Ovary (tissue), 3 donors: ENCODE results near the gene GOLGA6A.

Experiments used
- CTCF ChIP-seq, 3 donors: fragments of 450-650 bp in 2 of 3; fragments of 200-600 bp in 1 of 3; IDR thresholded peaks; one replicate each; pipeline versions ENCODE4 v1.5.1 to v1.8.0; 2016 to 2022; ENCODE audit warnings: antibody characterized with exemption in 3 of 3, mild to moderate bottlenecking in 1 of 3
- POLR2A ChIP-seq: fragments of 450-650 bp; IDR thresholded peaks from one replicate; pipeline ENCODE4 v1.6.1; 2017; ENCODE audit warnings: antibody characterized with exemption, mild to moderate bottlenecking, moderate library complexity
- donor health status: DM: no; HTN: no; CAD: no.

- TF ChIP-seq POLR2A: no peak
- TF ChIP-seq CTCF (IDR thresholded peaks at IDR 0.05): no peak
Observed at GRCh38 chr15:74123658-74124057, 41.3 kb upstream of the GOLGA6A start.
